AG09309 (cell line): Measurements from ENCODE around the gene RILPL2.
"Not testable (repeated sequence)": the region's sequence is repeated elsewhere in the genome, so short reads cannot be mapped to it uniquely, and the experiment has no call there.

Experiments
- DNase-seq: peaks from one replicate; pipeline ENCODE4 v3.0.0-alpha.2; 2010; ENCODE audit warnings: low read depth
- H3K4me3 ChIP-seq: 2 replicates; pipeline ENCODE4 v1.5.1; 2011; ENCODE audit warnings: mild to moderate bottlenecking, low read depth, low read length, moderate library complexity; ENCODE audit not compliant: control insufficient read depth
- CTCF ChIP-seq: IDR thresholded peaks from 2 replicates; pipeline ENCODE4 v1.5.1; 2011; ENCODE audit warnings: mild to moderate bottlenecking, low read depth, low read length, inconsistent platforms; ENCODE audit not compliant: insufficient read depth, control insufficient read depth; ENCODE audit errors: missing control alignments

The RILPL2 gene

GRCh38 chr12:123388177-123388950 is 48.1 kb downstream of the RILPL2 start:
- no peak for TF ChIP-seq CTCF
- no peak for DNase-seq
- peak overlapping the region; percentile 60 for H3K4me3 ChIP-seq

- no peak for DNase-seq
Measured at GRCh38 chr12:123387508-123388176, 48.8 kb downstream of the RILPL2 start.

GRCh38 chr12:123385536-123385935 is 50.9 kb downstream of the RILPL2 start:
- not testable (repeated sequence) for DNase-seq, H3K4me3 ChIP-seq

More at GRCh38 chr12:123387508-123388176, 48.8 kb downstream of the RILPL2 start:
- no peak overlapping the region; the same call in 1 of the 2 replicates for H3K4me3 ChIP-seq
- TF ChIP-seq CTCF = no peak

GRCh38 chr12:123384994-123385376 is 51.5 kb downstream of the RILPL2 start:
- TF ChIP-seq CTCF = peak; percentile 8
- peak overlapping the region; percentile 93 for H3K4me3 ChIP-seq
- DNase-seq = no peak

- TF ChIP-seq CTCF = no peak
- no peak for DNase-seq
- H3K4me3 ChIP-seq = peak overlapping the region; percentile 93
Measured at GRCh38 chr12:123384318-123384993, 52.0 kb downstream of the RILPL2 start.

GRCh38 chr12:123382684-123383083 is 53.8 kb downstream of the RILPL2 start:
- TF ChIP-seq CTCF = no peak
- DNase-seq = no peak
- H3K4me3 ChIP-seq = no peak overlapping the region

GRCh38 chr12:123379391-123379790 is 57.1 kb downstream of the RILPL2 start:
- H3K4me3 ChIP-seq = no peak overlapping the region
- DNase-seq = no peak
- TF ChIP-seq CTCF = no peak

- DNase-seq, H3K4me3 ChIP-seq: not testable (repeated sequence)
Measured at GRCh38 chr12:123372415-123372814, 64.1 kb downstream of the RILPL2 start.

GRCh38 chr12:123371667-123372368 is 64.7 kb downstream of the RILPL2 start:
- not testable (repeated sequence) for DNase-seq, H3K4me3 ChIP-seq
